ENCODE results near the gene APOF. TPM values are rescaled to one million over a fixed set of nuclear protein-coding genes. Genes with fewer than 3 reads are reported as not detected.
"Not testable (repeated sequence)": the region's sequence is repeated elsewhere in the genome, so short reads cannot be mapped to it uniquely, and the experiment has no call there.

Gene APOF
- total and polyA plus RNA-seq, 2 donors from 2014 or later: not detected

- intact Hi-C loops (cut with DNase I): no loop called here
- Histone ChIP-seq H3K9ac (ENCODE audit: low read length in 3 of 3) (no peak overlapping the region), H3K27me3 (ENCODE audit: control insufficient read depth, insufficient read depth, low read length) (no peaks in the 10 kb centered on the region), H3K9me3 (ENCODE audit: control insufficient read depth in 2 of 3, insufficient read depth in 1 of 3, low read length in 3 of 3) (no peaks in the 10 kb centered on the region), H3K4me1 (ENCODE audit: control insufficient read depth in 2 of 3, insufficient read depth in 2 of 3, low read depth in 1 of 3, low read length in 3 of 3) (no peaks in the 10 kb centered on the region), H3K27ac (ENCODE audit: low read depth in 2 of 2, low read length in 2 of 2) (no peak overlapping the region), H3K4me3 (ENCODE audit: low read length in 3 of 3) (no peak overlapping the region), H3K36me3 (ENCODE audit: control insufficient read depth in 2 of 3, insufficient read depth in 3 of 3, low read length in 3 of 3) (no peaks in the 10 kb centered on the region)
- DNase-seq: no peak
- FAIRE-seq: no peak
- TF ChIP-seq CTCF (IDR thresholded peaks at IDR 0.05; ENCODE audit: borderline replicate concordance, extremely low read depth, insufficient read depth): no peak
Measured at GRCh38 chr12:56408799-56409417, 46.3 kb upstream of the APOF start.

GRCh38 chr12:56404227-56404626 lies 41.6 kb upstream of the APOF start:
- DNase-seq; FAIRE-seq; H3K27me3 ChIP-seq (ENCODE audit: control insufficient read depth, insufficient read depth, low read length): not testable (repeated sequence)

GRCh38 chr12:56401612-56402011 lies 39.0 kb upstream of the APOF start:
- FAIRE-seq; DNase-seq; H3K36me3 ChIP-seq (ENCODE audit: control insufficient read depth in 2 of 3, insufficient read depth in 3 of 3, low read length in 3 of 3); H3K9ac ChIP-seq (ENCODE audit: low read length in 3 of 3); H3K27me3 ChIP-seq (ENCODE audit: control insufficient read depth, insufficient read depth, low read length); intact Hi-C loops (cut with DNase I); H3K4me3 ChIP-seq (ENCODE audit: low read length in 3 of 3); H3K27ac ChIP-seq (ENCODE audit: low read depth in 2 of 2, low read length in 2 of 2); H3K9me3 ChIP-seq (ENCODE audit: control insufficient read depth in 2 of 3, insufficient read depth in 1 of 3, low read length in 3 of 3); H3K4me1 ChIP-seq (ENCODE audit: control insufficient read depth in 2 of 3, insufficient read depth in 2 of 3, low read depth in 1 of 3, low read length in 3 of 3): not testable (repeated sequence)

More at GRCh38 chr12:56404227-56404626, 41.6 kb upstream of the APOF start:
- H3K9ac ChIP-seq (ENCODE audit: low read length in 3 of 3); H3K4me3 ChIP-seq (ENCODE audit: low read length in 3 of 3); H3K9me3 ChIP-seq (ENCODE audit: control insufficient read depth in 2 of 3, insufficient read depth in 1 of 3, low read length in 3 of 3); H3K27ac ChIP-seq (ENCODE audit: low read depth in 2 of 2, low read length in 2 of 2); H3K36me3 ChIP-seq (ENCODE audit: control insufficient read depth in 2 of 3, insufficient read depth in 3 of 3, low read length in 3 of 3); intact Hi-C loops (cut with DNase I); H3K4me1 ChIP-seq (ENCODE audit: control insufficient read depth in 2 of 3, insufficient read depth in 2 of 3, low read depth in 1 of 3, low read length in 3 of 3): not testable (repeated sequence)

GRCh38 chr12:56401125-56401524 lies 38.5 kb upstream of the APOF start:
- intact Hi-C loops (cut with DNase I); H3K9me3 ChIP-seq (ENCODE audit: control insufficient read depth in 2 of 3, insufficient read depth in 1 of 3, low read length in 3 of 3); FAIRE-seq: not testable (repeated sequence)

GRCh38 chr12:56399466-56399865 lies 36.8 kb upstream of the APOF start:
- H3K4me3 ChIP-seq (ENCODE audit: low read length in 3 of 3); FAIRE-seq; H3K27me3 ChIP-seq (ENCODE audit: control insufficient read depth, insufficient read depth, low read length); DNase-seq; H3K36me3 ChIP-seq (ENCODE audit: control insufficient read depth in 2 of 3, insufficient read depth in 3 of 3, low read length in 3 of 3); H3K27ac ChIP-seq (ENCODE audit: low read depth in 2 of 2, low read length in 2 of 2); H3K9me3 ChIP-seq (ENCODE audit: control insufficient read depth in 2 of 3, insufficient read depth in 1 of 3, low read length in 3 of 3); H3K9ac ChIP-seq (ENCODE audit: low read length in 3 of 3); H3K4me1 ChIP-seq (ENCODE audit: control insufficient read depth in 2 of 3, insufficient read depth in 2 of 3, low read depth in 1 of 3, low read length in 3 of 3); intact Hi-C loops (cut with DNase I): not testable (repeated sequence)

More at GRCh38 chr12:56401125-56401524, 38.5 kb upstream of the APOF start:
- H3K36me3 ChIP-seq (ENCODE audit: control insufficient read depth in 2 of 3, insufficient read depth in 3 of 3, low read length in 3 of 3); H3K9ac ChIP-seq (ENCODE audit: low read length in 3 of 3); H3K4me1 ChIP-seq (ENCODE audit: control insufficient read depth in 2 of 3, insufficient read depth in 2 of 3, low read depth in 1 of 3, low read length in 3 of 3); H3K4me3 ChIP-seq (ENCODE audit: low read length in 3 of 3); DNase-seq; H3K27me3 ChIP-seq (ENCODE audit: control insufficient read depth, insufficient read depth, low read length); H3K27ac ChIP-seq (ENCODE audit: low read depth in 2 of 2, low read length in 2 of 2): not testable (repeated sequence)

All from kidney (tissue), 14 donors.